Effector memory CD8-positive, alpha-beta T cell (primary cell): Measurements from ENCODE around the gene HJV.

Source experiments
- ATAC-seq: fragments of 150-1000 bp; cut with Tn5 transposase; replicated peaks from 2 replicates; pipeline ENCODE4 v1.10.0; 2021; ENCODE audit warnings: mild to moderate bottlenecking, moderate library complexity
- DNase-seq, 3 experiments: peaks; one replicate each; pipeline ENCODE4 v3.0.0; 2021
- H3K27ac Mint-ChIP-seq, 2 donors: one replicate each; pipeline ENCODE4 v1.8.0; 2022; ENCODE audit warnings: mild to moderate bottlenecking in 2 of 2, mixed read lengths in 2 of 2, moderate library complexity in 2 of 2
- H3K27me3 Mint-ChIP-seq, 2 donors: one replicate each; pipeline ENCODE4 v1.8.0; 2022; ENCODE audit warnings: mixed read lengths in 2 of 2
- H3K36me3 Mint-ChIP-seq: one replicate; pipeline ENCODE4 v1.8.0; 2022; ENCODE audit warnings: mild to moderate bottlenecking, moderate library complexity, mixed read lengths; ENCODE audit not compliant: insufficient read depth
- H3K4me1 Mint-ChIP-seq, 2 donors: one replicate each; pipeline ENCODE4 v1.8.0; 2022; ENCODE audit warnings: low read depth in 2 of 2, mixed read lengths in 2 of 2
- H3K4me3 Mint-ChIP-seq, 2 donors: one replicate each; pipeline ENCODE4 v1.8.0; 2022; ENCODE audit warnings: mild to moderate bottlenecking in 2 of 2, mixed read lengths in 2 of 2, moderate library complexity in 2 of 2
- H3K9me3 Mint-ChIP-seq, 2 donors: one replicate each; pipeline ENCODE4 v1.8.0; 2022; ENCODE audit warnings: mixed read lengths in 2 of 2

HJV gene

DNA sequence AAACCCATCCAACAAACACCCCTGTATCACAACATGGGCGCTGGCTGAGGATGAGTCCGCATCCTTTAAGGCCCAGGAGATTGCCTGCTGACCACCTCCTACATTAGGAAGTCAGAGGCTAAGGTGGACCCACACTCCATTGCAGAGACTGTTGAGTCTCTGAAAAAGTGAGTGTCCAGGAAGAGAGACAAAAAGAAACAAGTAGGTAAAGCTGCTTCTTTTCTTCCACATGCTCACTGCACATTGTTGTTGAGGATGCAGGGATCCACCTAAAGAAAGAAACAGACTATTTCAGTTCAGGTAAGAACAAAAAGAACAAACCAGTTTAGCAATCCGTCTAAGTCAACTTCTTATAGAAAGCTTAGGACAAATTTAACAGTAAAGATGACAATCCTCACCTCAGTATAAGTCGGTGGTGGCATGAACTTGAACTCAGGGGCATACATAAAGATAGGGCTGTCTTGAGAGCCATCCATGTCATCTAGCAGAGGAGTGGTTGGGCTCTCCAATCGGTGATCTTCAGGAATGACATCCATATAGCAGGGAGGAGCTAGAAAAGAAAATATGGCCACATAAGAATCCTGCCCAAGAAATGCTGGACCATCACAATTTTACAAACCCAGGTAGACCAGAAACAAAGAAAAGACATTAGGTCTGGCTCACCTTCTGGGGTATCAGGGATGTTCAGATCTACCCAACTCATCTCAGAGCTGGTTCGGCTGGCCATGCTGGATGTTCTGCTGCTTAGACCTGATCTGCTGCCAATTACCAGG lies 27.7 kb downstream of the HJV start:
- ATAC-seq (no peak), DNase-seq (no peak)
- Mint-ChIP-seq H3K27ac (peak overlapping the region; percentile 93 to 99), H3K4me1 (peaks cover 53 to 64% of the 10 kb centered on the region in 2 donors), H3K4me3 (peak overlapping the region; percentile 93 to 99), H3K9me3 (no peaks in the 10 kb centered on the region), H3K27me3 (no peaks in the 10 kb centered on the region), H3K36me3 (peaks cover 59% of the 10 kb centered on the region)

DNA sequence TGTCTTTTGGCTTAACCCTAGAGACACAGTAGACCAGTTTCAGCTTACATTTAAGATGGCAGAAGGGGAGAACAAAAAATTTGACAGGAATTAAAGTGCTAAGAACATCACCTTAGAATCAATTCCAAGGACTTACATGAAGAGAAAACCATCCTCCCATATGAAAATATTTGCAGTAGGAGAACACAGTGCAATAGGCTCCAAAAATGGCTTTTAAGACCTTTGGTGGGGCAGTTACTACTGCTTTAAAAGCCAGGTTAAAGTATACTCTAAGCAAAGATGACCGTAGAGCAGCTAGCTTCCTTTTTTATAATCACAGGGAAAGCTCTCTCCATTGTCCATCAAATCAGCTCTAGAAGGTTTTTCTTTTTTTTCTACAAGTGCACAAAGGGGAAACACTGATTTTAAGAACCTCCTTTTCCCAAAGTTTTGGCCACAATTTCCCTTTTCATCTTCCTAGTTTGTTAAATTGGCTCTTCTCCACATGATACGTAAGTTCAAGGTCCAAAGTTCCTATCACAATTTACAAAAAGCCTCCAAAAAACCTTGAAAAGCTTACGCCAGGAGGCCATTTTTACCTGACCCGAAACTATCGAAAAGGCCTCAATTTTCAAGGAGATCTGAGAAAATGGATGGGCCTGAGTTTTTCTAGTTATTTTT lies 28.4 kb downstream of the HJV start:
- Mint-ChIP-seq H3K4me1 (peaks cover 50 to 62% of the 10 kb centered on the region in 2 donors), H3K9me3 (no peaks in the 10 kb centered on the region), H3K27me3 (no peaks in the 10 kb centered on the region), H3K27ac (peak overlapping the region; percentile 93 to 99), H3K36me3 (peaks cover 59% of the 10 kb centered on the region), H3K4me3 (peak overlapping the region; percentile 93 to 99)
- DNase-seq (no peak), ATAC-seq (no peak)

DNA sequence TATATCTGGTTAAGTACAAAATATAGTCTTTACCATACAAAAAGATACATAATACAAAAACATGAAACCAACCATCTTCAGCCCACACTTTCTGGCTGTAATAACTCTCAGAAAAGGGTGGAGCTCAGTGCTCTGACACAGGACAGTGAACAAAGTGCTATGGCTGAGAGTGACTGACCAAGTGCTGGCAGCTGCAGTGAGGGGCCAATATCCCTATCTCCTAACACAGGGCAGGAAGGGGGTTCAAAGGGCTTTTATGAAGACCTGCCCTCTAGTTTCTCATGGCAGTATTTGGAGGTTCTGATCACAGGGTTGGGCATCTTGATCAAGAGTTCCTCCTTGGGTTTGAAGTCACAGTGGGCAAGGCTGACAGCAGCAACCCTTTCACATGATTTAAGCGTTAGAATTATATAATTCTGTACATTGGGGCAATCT lies 29.0 kb downstream of the HJV start:
- no peaks in the 10 kb centered on the region for H3K27me3 Mint-ChIP-seq
- DNase-seq (no peak), ATAC-seq (no peak)
- H3K4me1 Mint-ChIP-seq, result peaks cover 45 to 60% of the 10 kb centered on the region in 2 donors
- peaks cover 60% of the 10 kb centered on the region for H3K36me3 Mint-ChIP-seq
- no peaks in the 10 kb centered on the region for H3K9me3 Mint-ChIP-seq
- peak overlapping the region; percentile 93 to 99 for H3K27ac Mint-ChIP-seq
- H3K4me3 Mint-ChIP-seq, result peak overlapping the region; percentile 93 to 99

DNA sequence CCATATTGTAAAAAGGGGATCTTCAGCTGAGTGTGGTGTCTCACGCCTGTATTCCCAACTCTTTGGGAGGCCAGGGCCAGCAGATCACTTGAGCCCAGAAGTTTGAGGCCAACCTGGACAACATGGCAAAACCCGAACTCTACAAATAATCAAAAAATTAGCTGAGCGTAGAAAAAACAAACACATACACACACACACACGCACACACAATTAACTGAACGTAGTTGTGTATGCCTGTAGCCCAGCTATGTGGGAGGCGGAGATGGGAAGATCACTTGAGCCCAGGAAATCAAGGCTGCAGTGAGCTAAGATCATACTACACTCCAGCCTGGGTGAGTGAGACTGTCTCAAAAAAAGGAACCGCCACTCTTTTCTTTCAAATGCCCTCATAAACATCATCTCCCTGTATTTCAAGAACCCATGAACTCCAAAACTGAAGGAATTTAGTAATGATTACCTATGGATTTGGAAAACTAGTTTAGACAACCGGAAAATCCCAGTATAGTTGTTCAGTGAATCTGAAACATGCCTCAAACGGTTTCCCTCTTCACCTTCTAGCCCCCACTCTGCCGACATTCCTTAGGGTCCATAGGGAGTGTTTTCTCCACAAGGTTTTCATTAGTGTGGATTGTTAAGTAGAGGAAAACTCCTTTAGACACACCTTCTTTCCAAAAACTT lies 29.7 kb downstream of the HJV start:
- Mint-ChIP-seq H3K27ac (peak overlapping the region; percentile 93 to 99), H3K4me1 (peaks cover 39 to 56% of the 10 kb centered on the region in 2 donors), H3K9me3 (no peaks in the 10 kb centered on the region), H3K36me3 (peaks cover 59% of the 10 kb centered on the region), H3K27me3 (no peaks in the 10 kb centered on the region), H3K4me3 (peak overlapping the region; percentile 93 to 99)
- no peak for ATAC-seq
- no peak for DNase-seq

- ATAC-seq, result peak; percentile 16
- H3K4me3 Mint-ChIP-seq, result no peak overlapping the region
- H3K9me3 Mint-ChIP-seq, result no peaks in the 10 kb centered on the region
- DNase-seq, result no peak
- H3K27ac Mint-ChIP-seq, result peak overlapping the region in 1 of 2 donors; percentile 99
- H3K4me1 Mint-ChIP-seq, result peaks cover 42 to 61% of the 10 kb centered on the region in 2 donors
- no peaks in the 10 kb centered on the region for H3K27me3 Mint-ChIP-seq
- H3K36me3 Mint-ChIP-seq, result peaks cover 46% of the 10 kb centered on the region
Measured at GRCh38 chr1:145990249-145990855, 31.2 kb downstream of the HJV start.

DNA sequence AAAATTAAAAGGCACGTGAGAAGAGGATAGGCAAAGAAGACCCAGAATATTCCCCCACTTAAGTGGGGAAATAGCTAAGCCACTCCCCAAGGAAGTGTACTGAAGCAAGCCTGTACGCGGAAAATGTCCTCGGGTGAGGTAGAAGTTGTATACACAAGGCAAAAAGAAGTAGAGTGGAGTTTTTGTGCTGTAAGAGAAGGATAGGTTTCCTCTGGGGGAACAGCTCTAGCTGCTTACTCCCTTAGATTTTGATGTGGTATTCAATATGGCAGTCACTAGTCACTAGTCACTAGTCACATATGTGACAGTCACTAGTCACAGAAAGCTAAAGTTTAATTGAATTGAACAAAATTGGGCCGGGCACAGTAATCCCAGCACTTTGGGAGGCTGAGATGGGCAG lies 32.8 kb downstream of the HJV start:
- Mint-ChIP-seq H3K4me1 (peaks cover 49 to 66% of the 10 kb centered on the region in 2 donors), H3K9me3 (no peaks in the 10 kb centered on the region), H3K4me3 (no peak overlapping the region), H3K36me3 (peaks cover 30% of the 10 kb centered on the region), H3K27me3 (no peaks in the 10 kb centered on the region), H3K27ac (peak overlapping the region; percentile 23 to 55)
- peak; percentile 30 for ATAC-seq
- DNase-seq, result no peak

- ATAC-seq, result no peak
- H3K36me3 Mint-ChIP-seq, result peaks cover 21% of the 10 kb centered on the region
- peak overlapping the region in 1 of 2 donors; percentile 70 for H3K27ac Mint-ChIP-seq
- no peaks in the 10 kb centered on the region for H3K9me3 Mint-ChIP-seq
- peaks cover 51 to 69% of the 10 kb centered on the region in 2 donors for H3K4me1 Mint-ChIP-seq
- H3K27me3 Mint-ChIP-seq, result no peaks in the 10 kb centered on the region
- no peak overlapping the region for H3K4me3 Mint-ChIP-seq
- no peak for DNase-seq
Measured at GRCh38 chr1:145987926-145988325, 33.6 kb downstream of the HJV start.

GRCh38 chr1:145986551-145986950 lies 35.0 kb downstream of the HJV start:
- no peak for ATAC-seq
- Mint-ChIP-seq H3K36me3 (peaks cover 8% of the 10 kb centered on the region), H3K4me1 (peaks cover 51 to 62% of the 10 kb centered on the region in 2 donors), H3K4me3 (no peak overlapping the region), H3K27ac (no peak overlapping the region), H3K9me3 (no peaks in the 10 kb centered on the region), H3K27me3 (no peaks in the 10 kb centered on the region)
- no peak for DNase-seq

DNA sequence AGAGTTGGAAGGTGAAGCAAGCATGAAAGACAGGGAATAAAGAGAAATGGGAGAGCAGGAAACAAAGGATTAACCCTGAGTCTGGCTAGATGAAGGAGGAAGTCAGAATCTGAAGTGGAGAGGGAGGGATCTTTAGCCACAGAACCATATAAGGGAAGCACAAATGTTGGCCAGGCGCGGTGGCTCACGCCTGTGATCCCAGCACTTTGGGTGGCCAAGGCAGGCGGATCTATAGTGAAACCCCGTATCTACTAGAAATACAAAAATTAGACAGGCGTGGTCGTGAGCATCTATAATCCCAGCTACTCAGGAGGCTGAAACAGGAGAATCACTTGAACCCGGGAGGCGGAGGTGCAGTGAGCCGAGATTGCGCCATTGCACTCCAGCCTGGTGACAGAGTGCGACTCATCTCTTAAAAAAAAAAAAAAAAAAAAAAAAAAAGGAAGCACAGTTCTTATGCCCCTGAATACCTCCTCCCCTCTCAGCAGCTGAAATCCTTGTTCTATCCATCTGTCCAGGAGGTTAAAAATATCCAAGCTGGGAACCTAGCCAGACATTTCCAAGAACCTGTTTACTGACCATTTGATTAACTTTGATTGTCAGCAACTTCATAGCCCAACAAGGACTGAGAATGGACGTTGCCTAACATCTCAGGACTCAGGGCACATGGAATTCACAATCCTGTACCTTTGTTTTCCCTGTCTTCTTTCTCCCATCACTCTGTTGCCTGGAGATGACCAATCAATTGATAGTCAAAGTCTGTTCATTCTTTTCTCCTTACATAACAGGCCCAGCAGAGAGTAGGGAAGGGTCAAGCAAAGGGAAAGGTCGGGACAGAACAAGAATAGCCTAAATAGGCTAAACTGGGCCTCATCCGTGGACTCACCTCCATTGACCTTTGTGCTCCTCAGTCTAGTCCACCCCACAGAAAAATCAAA lies 35.8 kb downstream of the HJV start:
- Mint-ChIP-seq H3K27me3 (no peaks in the 10 kb centered on the region), H3K27ac (no peak overlapping the region), H3K4me1 (peaks cover 55 to 57% of the 10 kb centered on the region in 2 donors), H3K36me3 (peaks cover 6% of the 10 kb centered on the region), H3K9me3 (no peaks in the 10 kb centered on the region), H3K4me3 (peak overlapping the region; percentile 45 to 60)
- ATAC-seq (no peak), DNase-seq (no peak)

- Mint-ChIP-seq H3K36me3 (peaks cover 6% of the 10 kb centered on the region), H3K4me1 (peaks cover 53 to 55% of the 10 kb centered on the region in 2 donors), H3K9me3 (no peaks in the 10 kb centered on the region), H3K27ac (no peak overlapping the region), H3K27me3 (no peaks in the 10 kb centered on the region), H3K4me3 (peak overlapping the region; percentile 45 to 60)
- DNase-seq (no peak), ATAC-seq (no peak)
Measured at GRCh38 chr1:145985129-145985501, 36.4 kb downstream of the HJV start.

DNA sequence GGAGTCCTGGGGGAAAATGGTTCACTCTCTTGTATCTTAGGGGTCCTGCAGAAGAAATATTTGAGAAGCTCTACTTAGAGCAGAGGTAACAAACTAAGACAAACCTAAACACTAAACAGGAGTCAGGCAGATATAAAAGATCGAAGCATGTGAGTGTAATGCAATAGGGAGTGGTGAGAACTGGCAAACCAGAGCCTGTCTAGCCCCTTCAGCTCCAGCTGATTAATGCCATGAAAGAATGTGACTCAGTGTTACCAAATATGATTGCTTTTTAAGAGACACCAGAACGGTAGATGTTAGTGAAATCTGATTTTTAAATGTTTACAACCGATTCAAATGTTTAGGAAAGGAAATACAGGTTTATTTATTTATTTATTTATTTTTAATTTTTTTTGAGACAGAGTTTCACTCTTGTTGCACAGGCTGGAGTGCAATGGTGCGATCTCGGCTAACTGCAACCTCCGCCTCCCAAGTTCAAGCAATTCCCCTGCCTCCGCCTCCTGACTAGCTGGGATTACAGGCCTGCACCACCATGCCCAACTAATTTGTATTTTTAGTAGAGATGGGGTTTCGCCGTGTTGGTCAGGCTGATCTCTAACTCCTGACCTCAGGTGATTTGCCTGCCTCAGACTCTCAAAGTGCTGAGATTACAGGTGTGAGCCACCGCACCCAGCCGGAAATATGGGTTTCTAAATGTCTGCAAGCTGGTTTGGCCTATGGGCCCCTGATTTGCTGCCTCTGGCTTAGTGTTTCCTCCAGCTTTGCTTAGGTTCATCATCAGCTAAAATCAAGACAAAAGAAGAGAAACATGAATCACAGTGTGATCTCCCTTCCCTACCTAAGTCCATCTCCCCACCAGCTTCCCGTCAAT lies 37.3 kb downstream of the HJV start:
- Mint-ChIP-seq H3K4me1 (peaks cover 53% of the 10 kb centered on the region in 2 donors), H3K4me3 (peak overlapping the region; percentile 45 to 60), H3K27ac (no peak overlapping the region), H3K27me3 (no peaks in the 10 kb centered on the region), H3K36me3 (peaks cover 6% of the 10 kb centered on the region), H3K9me3 (no peaks in the 10 kb centered on the region)
- ATAC-seq (peak; percentile 59), DNase-seq (peak in 1 of 3 experiments; percentile 32)

GRCh38 chr1:145983206-145983675 lies 38.3 kb downstream of the HJV start:
- Mint-ChIP-seq H3K4me1 (peaks cover 45 to 50% of the 10 kb centered on the region in 2 donors), H3K36me3 (peaks cover 6% of the 10 kb centered on the region), H3K4me3 (peak overlapping the region in 1 of 2 donors; percentile 8), H3K27me3 (no peaks in the 10 kb centered on the region), H3K9me3 (no peaks in the 10 kb centered on the region), H3K27ac (no peak overlapping the region)
- no peak for DNase-seq
- no peak for ATAC-seq
